HG03575 (cell line): ENCODE results near the gene ST6GALNAC3.
"Not testable (repeated sequence)": the region's sequence is repeated elsewhere in the genome, so short reads cannot be mapped to it uniquely, and the experiment has no call there.

Source experiments
- ATAC-seq: cut with Tn5 transposase; IDR thresholded peaks from one replicate; pipeline ENCODE4 v1.9.1; 2021; ENCODE audit not compliant: unreplicated experiment, insufficient number of reproducible peaks, low FRiP score; ENCODE audit errors: extremely low read depth

Gene ST6GALNAC3

DNA sequence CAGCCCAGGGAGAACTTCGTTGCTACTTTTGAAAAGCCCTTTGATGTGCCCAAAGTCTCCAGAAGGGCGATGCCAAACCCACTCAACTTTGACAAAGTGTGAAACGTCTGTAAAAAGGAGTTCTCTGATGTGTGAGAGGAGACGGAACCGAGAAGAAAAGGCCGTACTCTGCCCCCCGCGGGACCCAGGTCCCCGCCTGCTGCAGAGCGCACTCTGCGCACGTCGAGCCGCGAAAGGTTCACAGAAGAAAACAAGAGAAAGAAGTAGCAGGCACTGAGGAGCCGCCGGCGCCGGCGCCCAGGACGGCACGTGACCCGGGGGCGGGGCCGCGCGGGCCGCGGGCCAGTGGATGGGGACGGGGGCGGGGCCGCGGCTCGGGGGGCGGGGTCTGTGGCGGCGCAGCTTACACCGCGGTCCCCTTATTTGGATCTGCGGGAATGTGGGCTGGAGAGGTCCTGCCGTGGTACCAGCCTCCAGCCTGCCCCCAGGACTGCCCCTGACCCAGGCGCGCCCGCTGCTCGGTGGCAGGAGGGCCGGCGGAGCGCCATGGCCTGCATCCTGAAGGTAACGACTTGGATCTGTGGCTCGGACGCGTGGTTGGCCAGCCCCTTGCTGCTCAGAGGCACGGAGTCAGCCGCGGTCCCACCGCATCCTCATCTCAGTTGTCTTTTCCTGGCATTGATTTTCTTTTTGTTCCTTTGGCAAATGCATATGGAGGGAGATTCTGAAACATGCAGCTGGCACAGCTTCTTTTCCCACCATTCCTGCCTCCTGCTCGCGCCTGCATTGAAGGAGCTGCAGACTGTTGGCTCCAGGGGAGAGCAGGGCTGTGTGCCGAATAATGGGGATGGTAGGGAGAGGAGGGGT, at the start of gene ST6GALNAC3:
ST6GALNAC3 (plus strand) TSS at position 426 of the 867 bp plus-strand sequence.
- ATAC-seq = no peak

DNA sequence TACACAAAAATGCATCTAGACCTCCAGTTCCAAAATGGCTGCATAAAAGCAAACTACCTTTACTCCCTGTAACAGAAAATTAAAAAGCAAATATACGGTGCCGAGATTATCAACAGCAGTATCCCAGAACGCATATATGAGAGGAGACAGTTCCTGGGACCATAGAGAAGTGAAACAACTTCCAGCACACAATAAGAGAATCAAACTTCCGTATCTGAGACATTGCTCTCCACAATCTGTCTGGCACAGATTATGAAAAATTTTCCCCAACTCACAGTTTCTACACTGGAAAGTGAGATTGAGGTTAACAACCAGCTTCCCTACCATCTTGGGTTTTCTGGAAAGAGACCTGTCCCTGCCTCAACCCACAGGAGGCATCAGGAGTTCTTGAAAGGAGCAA, 47.2 kb upstream of the ST6GALNAC3 start:
- no peak for ATAC-seq

DNA sequence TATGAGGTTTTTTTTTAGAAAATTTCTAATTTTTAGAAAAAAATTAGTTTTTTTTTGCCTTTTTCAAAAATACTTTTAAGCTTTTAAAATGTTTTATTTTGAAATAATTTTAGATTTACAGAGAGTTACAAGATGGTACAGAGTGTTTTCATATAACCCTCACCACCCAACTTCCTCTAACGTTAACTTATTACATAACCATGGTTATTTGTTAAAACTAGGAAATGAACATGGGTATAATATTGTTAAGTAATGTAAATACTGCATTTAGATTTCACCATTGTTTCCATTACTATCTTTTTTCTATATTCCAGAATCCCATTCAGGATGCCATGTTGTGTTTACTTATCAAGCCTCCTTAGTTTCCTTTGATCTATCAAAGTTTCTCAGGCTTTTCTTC, 45.2 kb upstream of the ST6GALNAC3 start:
- no peak for ATAC-seq

DNA sequence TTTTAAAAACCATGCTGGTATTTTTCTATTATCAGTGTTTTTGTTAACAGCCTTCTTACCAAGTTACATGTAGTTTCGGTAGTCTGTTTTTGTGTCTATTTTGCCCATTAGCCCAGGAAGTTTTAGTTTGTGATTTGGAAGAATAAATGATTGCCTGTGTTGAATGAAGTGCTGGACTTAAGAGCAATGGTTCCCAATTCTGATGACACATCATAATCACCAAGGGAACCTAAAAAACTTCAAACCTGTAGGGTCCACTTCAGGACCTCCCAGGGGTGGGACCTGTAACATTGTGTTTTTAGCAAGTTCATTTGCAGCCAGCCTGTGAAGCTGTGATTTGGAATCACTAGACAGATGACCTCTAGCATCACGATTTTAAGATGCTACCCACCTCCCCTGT, 43.0 kb upstream of the ST6GALNAC3 start:
- ATAC-seq = no peak

DNA sequence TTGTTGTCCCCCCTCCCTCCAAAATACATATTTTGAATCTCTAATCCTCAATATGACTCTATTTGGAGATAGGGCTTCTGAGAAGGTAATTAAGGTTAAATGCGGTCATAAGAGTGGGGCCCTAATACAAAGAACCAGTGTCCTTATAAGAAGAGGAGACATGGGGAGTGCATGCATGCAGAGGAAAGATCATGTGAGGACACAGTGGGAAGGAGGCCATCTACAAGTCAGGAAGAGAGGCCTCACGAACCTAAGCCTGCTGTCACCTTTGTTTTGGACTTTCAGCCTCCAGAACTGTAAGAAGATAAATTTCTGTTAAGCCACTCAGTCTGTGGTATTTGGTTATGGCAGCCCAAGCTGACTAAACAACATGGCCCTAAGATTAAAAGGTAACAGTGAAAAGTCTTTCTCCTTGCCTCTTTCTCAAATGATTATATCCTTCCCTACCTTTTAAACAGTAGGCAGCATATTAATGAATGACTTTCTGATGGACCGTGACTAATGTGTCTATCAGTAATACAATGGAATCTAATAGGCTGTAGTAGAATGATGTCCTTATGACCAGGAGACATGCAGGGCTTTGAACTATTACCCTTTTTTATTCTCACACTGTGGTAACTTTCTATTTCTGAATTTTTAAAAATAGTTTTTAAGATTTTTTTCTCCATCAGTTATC, 40.6 kb upstream of the ST6GALNAC3 start:
- ATAC-seq = no peak

DNA sequence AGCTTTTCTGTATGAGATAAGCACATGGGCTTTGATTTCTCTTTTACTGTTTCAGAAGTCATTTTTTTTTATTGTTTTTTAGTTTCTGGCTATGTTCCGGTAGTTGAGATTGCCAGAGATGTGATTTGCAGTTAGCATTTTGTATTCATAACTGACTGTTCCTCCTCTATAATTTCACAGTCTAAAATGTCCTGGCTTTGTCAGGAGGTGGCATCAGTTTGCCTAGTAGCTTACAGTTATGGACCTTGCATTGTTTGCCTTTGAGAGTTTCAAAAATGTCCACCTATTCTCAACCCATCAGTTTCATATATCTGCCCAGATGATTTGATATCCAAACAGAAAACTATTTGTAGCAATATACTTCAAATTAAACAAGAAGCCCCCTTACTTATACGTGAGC, 39.5 kb upstream of the ST6GALNAC3 start:
- no peak for ATAC-seq

DNA sequence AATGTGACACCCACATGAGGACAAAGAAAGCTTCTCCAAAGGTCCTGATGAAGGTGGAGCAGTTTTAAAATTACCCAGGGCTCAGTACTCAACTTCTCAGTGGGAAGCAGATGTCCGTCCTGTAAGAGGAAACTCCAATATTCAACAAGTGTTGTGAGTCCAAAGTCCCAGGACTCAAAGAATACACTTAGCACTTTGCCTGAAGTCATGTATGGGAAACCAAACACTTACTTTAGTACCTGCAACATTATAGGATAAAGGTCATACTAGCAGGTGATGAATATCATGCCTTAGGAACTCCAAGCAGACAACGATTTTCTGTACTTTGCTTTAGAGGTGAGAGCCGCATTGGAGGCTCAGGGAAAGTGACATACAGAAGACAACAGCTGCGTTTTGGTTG, 37.2 kb upstream of the ST6GALNAC3 start:
- no peak for ATAC-seq

DNA sequence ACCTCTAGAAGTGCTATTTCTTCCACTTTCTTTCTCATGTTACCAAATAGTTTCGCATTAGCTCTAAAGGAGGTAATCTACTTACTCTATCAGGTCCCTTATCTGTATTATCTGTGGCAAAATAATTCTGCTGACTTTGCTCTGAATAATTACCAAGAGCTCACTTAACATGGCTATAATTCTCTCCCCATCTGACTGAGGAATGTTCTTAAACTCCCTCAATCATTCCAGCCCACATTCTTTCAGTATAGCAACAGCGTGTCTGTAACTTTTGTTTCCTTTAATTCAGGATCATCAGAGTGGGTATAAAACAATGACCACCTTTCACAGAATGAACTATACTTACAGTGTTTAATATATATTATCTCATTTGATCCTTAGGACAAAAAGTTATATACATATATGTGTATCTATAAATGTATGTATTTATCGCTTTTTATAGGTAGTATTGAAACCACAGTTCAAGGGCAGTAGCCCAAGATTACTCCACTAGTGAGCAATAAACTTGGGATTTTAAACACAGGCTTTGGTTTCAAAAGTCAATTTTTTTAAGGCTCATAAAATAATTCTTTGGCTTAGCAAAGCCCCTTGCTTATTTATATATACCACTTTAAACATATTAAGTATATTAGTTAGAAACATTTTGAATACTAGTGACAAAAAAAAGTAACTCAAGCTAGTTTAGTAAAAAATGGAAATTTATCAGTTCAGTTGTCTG, 36.1 kb upstream of the ST6GALNAC3 start:
- no peak for ATAC-seq

DNA sequence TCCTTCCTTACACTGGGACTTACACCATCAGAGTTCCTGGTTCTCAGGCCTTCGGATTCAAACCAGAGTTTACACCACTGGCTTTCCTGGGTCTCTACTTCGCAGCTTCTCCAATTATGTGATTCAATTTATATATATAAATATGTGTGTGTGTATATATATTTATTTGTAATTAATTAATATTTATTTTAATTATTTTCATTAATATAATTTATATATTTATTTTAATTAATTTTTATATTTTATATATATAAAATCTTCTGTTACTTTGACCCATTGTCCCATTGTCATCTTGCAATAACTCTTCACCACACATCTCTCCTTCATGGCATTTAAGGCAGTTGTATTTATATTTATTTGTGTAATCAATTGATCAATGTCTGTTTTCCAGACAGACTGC, 28.4 kb upstream of the ST6GALNAC3 start:
- ATAC-seq = no peak

DNA sequence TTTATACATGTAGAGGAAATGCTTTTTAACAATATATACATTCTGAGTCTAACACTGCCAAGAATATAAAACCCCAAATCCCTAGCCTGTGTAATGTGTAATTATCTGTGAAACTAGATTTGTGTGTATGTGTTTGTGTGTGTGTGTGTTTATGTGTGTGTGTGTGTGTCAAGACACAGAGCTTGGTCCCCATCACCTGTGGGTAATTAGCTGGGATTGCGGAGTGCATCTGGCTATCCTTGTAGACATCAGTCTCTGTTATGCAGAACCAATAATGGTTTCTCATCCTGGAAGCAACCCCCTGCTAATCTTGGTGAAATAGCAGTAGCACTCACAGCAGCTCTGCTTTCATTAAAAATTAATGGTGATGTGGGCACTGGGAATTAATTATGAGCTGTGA, 26.3 kb upstream of the ST6GALNAC3 start:
- ATAC-seq = no peak

DNA sequence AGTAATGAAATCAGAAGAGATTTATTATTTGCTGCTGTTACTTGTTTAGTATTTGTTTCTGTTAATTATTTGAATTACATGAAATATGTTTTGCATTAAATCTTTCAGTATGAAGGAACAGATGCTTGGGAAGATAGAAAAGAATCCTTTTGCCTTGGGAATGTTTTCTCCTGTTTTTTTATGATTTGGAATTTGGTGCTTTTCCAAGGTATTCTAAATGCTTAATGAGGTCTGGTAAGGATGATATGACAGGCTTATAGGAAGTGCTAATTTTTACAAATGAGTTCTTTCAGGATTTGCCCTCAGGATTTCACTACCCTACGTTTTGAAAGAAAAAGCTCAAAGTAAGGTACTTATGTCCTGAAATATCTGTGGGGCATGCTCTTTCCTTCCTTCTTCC, 25.6 kb upstream of the ST6GALNAC3 start:
- ATAC-seq = no peak

DNA sequence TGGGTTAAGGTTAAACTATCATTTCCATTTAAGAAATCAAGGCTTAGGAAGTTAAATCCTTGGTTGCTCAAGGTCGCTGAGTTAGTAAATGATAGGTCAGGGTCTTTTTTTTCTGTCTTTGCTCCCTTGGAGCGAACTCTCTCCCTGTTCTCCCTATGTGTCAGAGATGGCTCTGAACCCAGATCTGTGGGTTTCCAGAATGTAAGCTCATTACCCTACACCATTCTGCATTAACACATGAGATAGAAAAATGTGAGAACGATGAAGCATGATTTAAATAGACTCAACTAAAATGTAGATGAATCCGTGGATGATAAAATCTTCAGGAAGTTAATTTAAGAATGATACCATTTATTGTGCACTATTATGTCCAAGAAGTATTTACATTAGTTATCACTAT, 25.0 kb upstream of the ST6GALNAC3 start:
- ATAC-seq = no peak

DNA sequence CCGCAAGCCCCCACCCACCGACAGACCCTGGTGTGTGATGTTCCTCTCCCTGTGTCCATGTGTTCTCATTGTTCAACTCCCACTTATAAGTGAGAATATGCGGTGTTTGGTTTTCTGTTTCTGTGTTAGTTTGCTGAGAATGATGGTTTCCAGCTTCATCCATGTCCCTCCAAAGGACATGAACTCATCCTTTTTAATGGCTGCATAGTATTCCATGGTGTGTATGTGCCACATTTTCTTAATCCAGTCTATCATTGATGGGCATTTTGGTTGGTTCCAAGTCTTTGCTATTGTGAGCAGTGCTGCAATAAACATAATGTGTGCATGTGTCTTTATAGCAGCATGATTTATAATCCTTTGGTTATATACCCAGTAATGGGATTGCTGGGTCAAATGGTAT, 24.5 kb upstream of the ST6GALNAC3 start:
- not testable (repeated sequence) for ATAC-seq

DNA sequence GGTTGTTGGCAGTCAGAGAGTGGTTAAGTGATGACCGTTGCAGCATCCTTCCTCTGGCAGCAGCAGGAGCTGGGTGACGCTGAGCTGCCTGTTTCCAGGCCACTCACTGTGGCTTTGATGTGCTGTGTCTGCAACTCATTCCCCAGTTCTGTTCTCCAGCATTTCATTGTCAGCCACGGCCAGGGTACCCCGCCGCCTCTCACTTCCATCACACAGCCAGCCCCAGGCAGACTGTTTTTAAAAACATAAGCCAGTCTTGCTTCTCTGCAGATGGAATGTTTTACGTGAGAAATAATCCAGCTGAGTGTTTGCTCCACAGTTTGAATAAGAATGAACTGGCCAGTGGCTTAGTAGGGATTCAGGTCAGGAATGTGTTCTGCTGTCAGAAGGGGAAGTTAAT, 21.5 kb upstream of the ST6GALNAC3 start:
- no peak for ATAC-seq

DNA sequence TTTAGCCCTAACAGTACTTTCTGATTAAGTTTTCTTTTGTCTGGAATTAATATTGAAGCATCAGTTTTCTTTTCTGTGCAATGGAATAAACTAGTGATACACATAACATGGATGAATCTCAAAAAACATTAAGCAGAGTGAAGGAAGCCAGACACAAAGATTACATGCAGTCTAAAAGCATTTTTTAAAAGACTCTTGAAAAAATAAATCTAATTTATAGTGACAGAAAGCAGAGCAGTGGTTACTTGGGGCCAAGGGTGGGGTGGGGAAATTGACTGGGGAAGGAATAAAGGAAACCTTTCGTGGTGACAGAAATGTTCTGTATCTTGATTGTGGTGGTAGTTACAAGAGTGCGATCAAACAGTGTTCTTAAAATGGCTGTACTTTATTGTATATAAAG, 20.2 kb upstream of the ST6GALNAC3 start:
- no peak for ATAC-seq

DNA sequence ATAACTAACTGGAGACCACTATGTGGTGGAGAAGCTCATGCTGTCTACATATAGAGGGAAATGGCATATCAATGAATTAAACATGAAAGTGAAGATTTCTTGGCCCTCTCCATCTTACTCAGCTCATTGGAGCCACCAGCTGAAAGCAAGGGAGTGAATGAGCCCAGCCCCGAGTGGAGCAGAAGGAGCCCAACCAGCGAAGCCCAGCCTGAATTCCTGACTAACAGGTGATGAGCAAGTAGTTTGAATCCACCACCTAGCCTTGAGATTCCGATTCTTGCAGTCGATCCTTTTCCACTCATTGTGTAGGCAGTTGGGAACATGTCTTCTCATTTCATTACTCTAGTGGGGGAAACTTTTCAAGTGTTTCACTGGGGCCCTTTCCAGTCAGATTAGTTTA, 18.6 kb upstream of the ST6GALNAC3 start:
- no peak for ATAC-seq

DNA sequence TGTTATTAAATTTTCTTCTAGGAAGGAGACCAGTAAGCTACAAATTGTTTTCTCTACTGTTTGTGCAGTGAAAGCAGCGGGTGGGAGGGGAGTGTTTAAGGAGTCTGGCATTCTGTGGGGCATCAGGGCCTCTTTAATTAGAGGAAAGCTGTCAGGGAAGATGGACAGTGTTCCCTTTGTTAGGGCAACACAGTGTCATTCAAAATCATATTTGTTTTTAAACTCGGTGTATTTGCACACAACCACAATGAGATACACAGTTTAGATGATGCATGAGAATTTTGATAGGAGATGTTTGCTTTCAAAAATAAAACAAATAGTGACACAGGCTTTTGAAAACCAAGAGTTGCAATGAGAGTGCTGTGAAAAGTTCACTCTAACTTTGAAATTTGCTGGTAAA, 15.1 kb upstream of the ST6GALNAC3 start:
- ATAC-seq = no peak

DNA sequence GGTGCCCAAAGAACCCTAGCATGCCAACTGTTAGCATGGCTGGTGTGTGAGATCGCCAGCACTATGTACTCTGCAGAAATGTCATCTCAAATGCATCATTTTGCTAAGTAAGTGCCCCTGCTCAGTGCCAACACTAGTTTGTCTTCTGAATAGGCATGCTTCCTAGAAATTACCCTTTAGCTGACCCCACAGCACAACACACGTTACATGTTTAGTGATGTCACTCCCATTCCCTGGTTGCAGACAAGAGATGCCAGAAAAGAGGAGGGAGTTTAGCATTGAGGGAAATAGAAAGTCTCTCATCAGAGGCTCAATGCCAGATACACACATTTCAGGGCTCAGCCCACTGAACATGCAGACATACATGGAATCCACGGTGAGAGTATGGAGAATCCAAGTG, 9.3 kb upstream of the ST6GALNAC3 start:
- ATAC-seq = no peak

DNA sequence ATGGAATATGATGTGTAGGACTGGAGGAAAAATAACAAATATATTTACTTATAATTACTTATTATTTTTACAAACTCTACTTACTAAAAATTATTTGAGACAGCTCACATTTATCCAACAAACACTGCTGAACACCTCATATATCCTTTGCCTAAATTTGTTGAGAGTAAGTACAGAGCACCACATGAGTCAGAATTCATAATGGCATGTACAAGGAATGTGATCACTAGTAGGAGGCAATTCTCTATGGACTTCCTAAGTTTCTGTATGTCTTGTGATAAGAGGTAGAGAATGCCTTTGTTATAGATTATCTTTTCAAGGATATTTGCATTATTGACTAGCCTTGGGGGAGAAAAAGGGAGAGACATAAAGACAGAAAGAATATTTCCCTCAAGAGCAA, 8.2 kb upstream of the ST6GALNAC3 start:
- no peak for ATAC-seq

DNA sequence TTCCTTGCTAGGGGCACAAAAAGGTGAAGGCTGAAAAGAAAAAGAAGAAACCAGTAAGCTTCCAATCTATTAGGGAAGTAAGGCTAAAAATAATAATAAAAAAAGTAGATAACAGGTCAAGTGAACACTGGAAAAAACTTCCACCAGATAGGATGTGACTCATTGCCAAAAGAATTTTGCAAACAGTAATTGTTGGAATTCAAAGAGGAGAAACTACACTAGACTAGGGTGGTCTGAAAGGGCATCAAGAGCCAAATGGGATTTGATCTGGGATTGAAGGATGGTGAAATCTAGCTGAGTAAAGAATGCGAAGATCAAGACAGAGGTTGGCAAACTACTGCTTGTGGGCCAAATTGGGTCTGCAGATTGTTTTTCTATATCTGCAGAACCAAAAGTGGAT, 6.0 kb upstream of the ST6GALNAC3 start:
- no peak for ATAC-seq
